ENCODE measurements around the gene FUZ.

The FUZ gene

GRCh38 chr19:49761249-49761624 lies 51.9 kb downstream of the FUZ start:
- no peak for DNase-seq (ENCODE audit: low read depth in 4 of 4, low spot score in 1 of 4)

- DNase-seq (ENCODE audit: low read depth in 4 of 4, low spot score in 1 of 4) = no peak
Observed at GRCh38 chr19:49758292-49758691, 54.8 kb downstream of the FUZ start.
